CD4-positive, alpha-beta memory T cell (primary cell): Measurements from ENCODE around the gene LARP4B. TPM values are rescaled to one million over a fixed set of nuclear protein-coding genes. Genes with fewer than 3 reads are reported as not detected.

ENCODE experiments used
- CTCF ChIA-PET: fragments of 350-600 bp; sonication (Branson Sonifier 250); formaldehyde crosslinking; loops from one replicate; lab custom pipeline; 2021; ENCODE audit warnings: inconsistent platforms; ENCODE audit not compliant: partially characterized antibody; lab: Charles Lee
- POLR2A ChIA-PET: fragments of 350-600 bp; sonication (Branson Sonifier 250); formaldehyde crosslinking; loops from one replicate; lab custom pipeline; 2021; ENCODE audit not compliant: partially characterized antibody; lab: Charles Lee
- DNase-seq, 5 donors: peaks; one replicate each; pipeline versions ENCODE4 v3.0.0 to v3.0.0-alpha.2; 2020 to 2022; ENCODE audit warnings: mixed read lengths in 1 of 5
- H3K27ac ChIP-seq: one replicate; pipeline ENCODE4 v1.7.0; 2013; ENCODE audit warnings: low read depth, low read length
- H3K27me3 ChIP-seq: 2 replicates; pipeline ENCODE4 v1.7.0; 2013; ENCODE audit warnings: mild to moderate bottlenecking, low read length, moderate library complexity; ENCODE audit not compliant: insufficient read depth
- H3K36me3 ChIP-seq: 2 replicates; pipeline ENCODE4 v1.7.0; 2013; ENCODE audit warnings: mild to moderate bottlenecking, low read length, moderate library complexity; ENCODE audit not compliant: insufficient read depth
- H3K4me1 ChIP-seq: 2 replicates; pipeline ENCODE4 v1.7.0; 2013; ENCODE audit warnings: mild to moderate bottlenecking, low read length, moderate library complexity; ENCODE audit not compliant: insufficient read depth
- H3K4me3 ChIP-seq, 2 donors: one replicate each; pipeline ENCODE4 v1.7.0; 2013; ENCODE audit warnings: low read length in 2 of 2, mild to moderate bottlenecking in 1 of 2
- H3K9me3 ChIP-seq, 2 donors: one replicate each; pipeline ENCODE4 v1.7.0; 2013; ENCODE audit warnings: low read length in 2 of 2, control low read depth in 1 of 2; ENCODE audit not compliant: control insufficient read depth in 1 of 2
- H3K27ac Mint-ChIP-seq, 7 donors: one replicate each; pipeline ENCODE4 v1.8.0; 2020 to 2021; ENCODE audit warnings: mixed read lengths in 7 of 7, mild to moderate bottlenecking in 6 of 7, inconsistent platforms in 3 of 7, moderate library complexity in 3 of 7
- H3K27me3 Mint-ChIP-seq, 2 donors: one replicate each; pipeline ENCODE4 v1.8.0; 2020 to 2021; ENCODE audit warnings: mixed read lengths in 2 of 2
- H3K36me3 Mint-ChIP-seq, 2 donors: one replicate each; pipeline ENCODE4 v1.8.0; 2020 to 2021; ENCODE audit warnings: mixed read lengths in 2 of 2, inconsistent platforms in 1 of 2, mild to moderate bottlenecking in 1 of 2
- H3K4me1 Mint-ChIP-seq, 4 donors: one replicate each; pipeline ENCODE4 v1.8.0; 2020 to 2021; ENCODE audit warnings: mixed read lengths in 4 of 4, mild to moderate bottlenecking in 1 of 4
- H3K4me3 Mint-ChIP-seq, 8 donors: one replicate each; pipeline ENCODE4 v1.8.0; 2020 to 2021; ENCODE audit warnings: mixed read lengths in 8 of 8, mild to moderate bottlenecking in 7 of 8, moderate library complexity in 6 of 8, inconsistent platforms in 3 of 8
- H3K9me3 Mint-ChIP-seq, 8 donors: one replicate each; pipeline ENCODE4 v1.8.0; 2020 to 2021; ENCODE audit warnings: mixed read lengths in 8 of 8, mild to moderate bottlenecking in 5 of 8, inconsistent platforms in 3 of 8, moderate library complexity in 1 of 8
- intact Hi-C: fragments of 100-400 bp; cut with micrococcal nuclease; formaldehyde crosslinking; loops from one replicate; pipeline ENCODE4 v1.15.1; 2023
- polyA plus RNA-seq, 2 donors: library from polyadenylated mRNA; unstranded; fragments of 300-500 nt; fragmentation: Illumina TruSeq; gene quantifications; one replicate each; pipeline ENCODE4 v1.2.3, GENCODE V29; 2021
- total RNA-seq, 2 experiments: library from RNA; stranded (reverse); gene quantifications; one replicate each; pipeline ENCODE4 v1.2.3, GENCODE V29; 2021

The LARP4B gene
- total and polyA plus RNA-seq, 4 experiments from 2014 or later, result 13.0 to 99.7 (median 61.9) TPM

GRCh38 chr10:775245-776075 lies 156.0 kb downstream of the LARP4B start:
- H3K4me3 Mint-ChIP-seq, result no peak overlapping the region
- H3K36me3 Mint-ChIP-seq, result no peaks in the 10 kb centered on the region
- no peak overlapping the region for H3K27ac Mint-ChIP-seq
- Histone ChIP-seq H3K27me3 (no peaks in the 10 kb centered on the region), H3K36me3 (no peaks in the 10 kb centered on the region), H3K4me3 (no peak overlapping the region), H3K4me1 (no peaks in the 10 kb centered on the region), H3K9me3 (no peaks in the 10 kb centered on the region), H3K27ac (no peak overlapping the region)
- intact Hi-C loops, result no loop called here
- CTCF ChIA-PET, result no interaction called here
- peaks cover 0 to 7% of the 10 kb centered on the region in 2 donors for H3K27me3 Mint-ChIP-seq
- no peaks in the 10 kb centered on the region for H3K4me1 Mint-ChIP-seq
- no peak for DNase-seq
- H3K9me3 Mint-ChIP-seq, result peaks cover 0 to 8% (median 0%) of the 10 kb centered on the region in 8 donors
- POLR2A ChIA-PET, result no interaction called here

GRCh38 chr10:774661-775244 lies 156.8 kb downstream of the LARP4B start:
- H3K27ac ChIP-seq, result no peak overlapping the region
- no peak overlapping the region for H3K4me3 ChIP-seq
- H3K4me3 Mint-ChIP-seq, result no peak overlapping the region
- H3K9me3 ChIP-seq, result no peaks in the 10 kb centered on the region
- DNase-seq, result no peak
- H3K27ac Mint-ChIP-seq, result no peak overlapping the region
- POLR2A ChIA-PET, result no interaction called here
- peaks cover 0 to 8% (median 0%) of the 10 kb centered on the region in 8 donors for H3K9me3 Mint-ChIP-seq
- no peaks in the 10 kb centered on the region for H3K27me3 Mint-ChIP-seq
- no peaks in the 10 kb centered on the region for H3K4me1 Mint-ChIP-seq
- no peaks in the 10 kb centered on the region for H3K36me3 ChIP-seq
- H3K36me3 Mint-ChIP-seq, result no peaks in the 10 kb centered on the region
- intact Hi-C loops, result no loop called here
- no peaks in the 10 kb centered on the region for H3K4me1 ChIP-seq
- no peaks in the 10 kb centered on the region for H3K27me3 ChIP-seq
- CTCF ChIA-PET, result no interaction called here

- intact Hi-C loops, result no loop called here
- Mint-ChIP-seq H3K27ac (no peak overlapping the region), H3K27me3 (no peaks in the 10 kb centered on the region), H3K4me3 (no peak overlapping the region), H3K36me3 (no peaks in the 10 kb centered on the region), H3K9me3 (peaks cover 0 to 10% (median under 1%) of the 10 kb centered on the region in 8 donors), H3K4me1 (no peaks in the 10 kb centered on the region)
- POLR2A ChIA-PET, result no interaction called here
- CTCF ChIA-PET, result no interaction called here
- H3K4me1 ChIP-seq, result no peaks in the 10 kb centered on the region
- no peak overlapping the region for H3K27ac ChIP-seq
- no peaks in the 10 kb centered on the region for H3K9me3 ChIP-seq
- no peak for DNase-seq
- no peaks in the 10 kb centered on the region for H3K27me3 ChIP-seq
- no peaks in the 10 kb centered on the region for H3K36me3 ChIP-seq
- H3K4me3 ChIP-seq, result no peak overlapping the region
Measured at GRCh38 chr10:774223-774622, 157.3 kb downstream of the LARP4B start.

- Mint-ChIP-seq H3K4me1 (no peaks in the 10 kb centered on the region), H3K4me3 (no peak overlapping the region), H3K27ac (no peak overlapping the region), H3K36me3 (no peaks in the 10 kb centered on the region), H3K9me3 (peaks cover 0 to 14% (median 4%) of the 10 kb centered on the region in 8 donors), H3K27me3 (no peaks in the 10 kb centered on the region)
- H3K27ac ChIP-seq, result no peak overlapping the region
- H3K27me3 ChIP-seq, result no peaks in the 10 kb centered on the region
- intact Hi-C loops, result no loop called here
- CTCF ChIA-PET, result no interaction called here
- no peaks in the 10 kb centered on the region for H3K36me3 ChIP-seq
- no peaks in the 10 kb centered on the region for H3K9me3 ChIP-seq
- no peak for DNase-seq
- H3K4me3 ChIP-seq, result no peak overlapping the region
- POLR2A ChIA-PET, result no interaction called here
- H3K4me1 ChIP-seq, result no peaks in the 10 kb centered on the region
Measured at GRCh38 chr10:773562-774161, 157.8 kb downstream of the LARP4B start.

- Mint-ChIP-seq H3K27ac (no peak overlapping the region), H3K27me3 (no peaks in the 10 kb centered on the region), H3K9me3 (peaks cover 0 to 25% (median 11%) of the 10 kb centered on the region in 8 donors), H3K36me3 (no peaks in the 10 kb centered on the region), H3K4me3 (no peak overlapping the region), H3K4me1 (no peaks in the 10 kb centered on the region)
- ChIA-PET CTCF (interaction anchor here (0.6 kb wide), 1 partner anchor 446 kb away, joined by 3 read pairs; no protein-coding TSS in a partner anchor), POLR2A (no interaction called here)
- intact Hi-C loops, result no loop called here
- H3K36me3 ChIP-seq, result no peaks in the 10 kb centered on the region
- H3K27ac ChIP-seq, result no peak overlapping the region
- no peaks in the 10 kb centered on the region for H3K9me3 ChIP-seq
- H3K27me3 ChIP-seq, result no peaks in the 10 kb centered on the region
- no peaks in the 10 kb centered on the region for H3K4me1 ChIP-seq
- H3K4me3 ChIP-seq, result no peak overlapping the region
- no peak for DNase-seq
Measured at GRCh38 chr10:772227-772637, 159.3 kb downstream of the LARP4B start.

- Histone ChIP-seq H3K4me1 (no peaks in the 10 kb centered on the region), H3K9me3 (no peaks in the 10 kb centered on the region), H3K36me3 (no peaks in the 10 kb centered on the region), H3K27me3 (no peaks in the 10 kb centered on the region), H3K27ac (no peak overlapping the region), H3K4me3 (no peak overlapping the region)
- ChIA-PET POLR2A (no interaction called here), CTCF (interaction anchor here (0.6 kb wide), 1 partner anchor 447 kb away, joined by 3 read pairs; no protein-coding TSS in a partner anchor)
- H3K36me3 Mint-ChIP-seq, result no peaks in the 10 kb centered on the region
- H3K27ac Mint-ChIP-seq, result no peak overlapping the region
- H3K4me3 Mint-ChIP-seq, result no peak overlapping the region
- H3K4me1 Mint-ChIP-seq, result no peaks in the 10 kb centered on the region
- intact Hi-C loops, result no loop called here
- H3K9me3 Mint-ChIP-seq, result peaks cover 0 to 31% (median 13%) of the 10 kb centered on the region in 8 donors
- H3K27me3 Mint-ChIP-seq, result no peaks in the 10 kb centered on the region
- DNase-seq, result no peak
Measured at GRCh38 chr10:771647-772046, 159.9 kb downstream of the LARP4B start.

- no peak overlapping the region for H3K4me3 Mint-ChIP-seq
- H3K27me3 Mint-ChIP-seq, result no peaks in the 10 kb centered on the region
- ChIA-PET POLR2A (no interaction called here), CTCF (no interaction called here)
- H3K36me3 Mint-ChIP-seq, result no peaks in the 10 kb centered on the region
- intact Hi-C loops, result no loop called here
- H3K4me1 ChIP-seq, result no peaks in the 10 kb centered on the region
- H3K9me3 ChIP-seq, result no peaks in the 10 kb centered on the region
- H3K9me3 Mint-ChIP-seq, result peaks cover 0 to 32% (median 13%) of the 10 kb centered on the region in 8 donors
- no peak overlapping the region for H3K27ac ChIP-seq
- no peak overlapping the region for H3K4me3 ChIP-seq
- DNase-seq, result no peak
- no peaks in the 10 kb centered on the region for H3K36me3 ChIP-seq
- H3K27me3 ChIP-seq, result no peaks in the 10 kb centered on the region
- H3K4me1 Mint-ChIP-seq, result no peaks in the 10 kb centered on the region
- no peak overlapping the region for H3K27ac Mint-ChIP-seq
Measured at GRCh38 chr10:770975-771374, 160.5 kb downstream of the LARP4B start.
